ENCODE data around the gene TRPC6.

TRPC6 gene

GRCh38 chr11:101516546-101516945, 67.3 kb downstream of the TRPC6 start:
- Histone ChIP-seq H3K36me3 (ENCODE audit: insufficient read depth, low read length) (no peaks in the 10 kb centered on the region), H3K4me3 (ENCODE audit: low read depth, low read length, poor library complexity, severe bottlenecking) (no peak overlapping the region), H3K9ac (ENCODE audit: low read length) (no peak overlapping the region), H2AFZ (ENCODE audit: low read length) (no peak overlapping the region), H3K27me3 (ENCODE audit: insufficient read depth, low read length) (no peaks in the 10 kb centered on the region), H3K9me3 (ENCODE audit: low read length) (no peaks in the 10 kb centered on the region), H3K4me2 (ENCODE audit: low read length) (no peak overlapping the region), H3F3A (ENCODE audit: insufficient read depth, low read length) (no peaks in the 10 kb centered on the region), H3K27ac (ENCODE audit: low read depth, low read length, poor library complexity, severe bottlenecking) (no peak overlapping the region), H4K20me1 (ENCODE audit: insufficient read depth, low read length) (no peaks in the 10 kb centered on the region), H3K9me2 (ENCODE audit: low read depth, low read length) (no peaks in the 10 kb centered on the region), H3K79me2 (ENCODE audit: insufficient read depth, low read length) (no peaks in the 10 kb centered on the region), H3K4me1 (ENCODE audit: insufficient read depth, low read length, severe bottlenecking) (no peaks in the 10 kb centered on the region)
- TF ChIP-seq CTCF (IDR thresholded peaks at IDR 0.05; ENCODE audit: low read length): no peak
- TF ChIP-seq EZH2 (IDR thresholded peaks at IDR 0.05; ENCODE audit: borderline replicate concordance, low read length): no peak

GRCh38 chr11:101511065-101511464, 72.7 kb downstream of the TRPC6 start:
- no peak overlapping the region for H3K4me2 ChIP-seq (ENCODE audit: low read length)
- no peak overlapping the region for H3K9ac ChIP-seq (ENCODE audit: low read length)
- H2AFZ ChIP-seq (ENCODE audit: low read length): no peak overlapping the region
- no peaks in the 10 kb centered on the region for H3F3A ChIP-seq (ENCODE audit: insufficient read depth, low read length)
- TF ChIP-seq CTCF (IDR thresholded peaks at IDR 0.05; ENCODE audit: low read length): no peak
- TF ChIP-seq EZH2 (IDR thresholded peaks at IDR 0.05; ENCODE audit: borderline replicate concordance, low read length): no peak
- no peaks in the 10 kb centered on the region for H3K9me2 ChIP-seq (ENCODE audit: low read depth, low read length)
- H3K4me3 ChIP-seq (ENCODE audit: low read depth, low read length, poor library complexity, severe bottlenecking): no peak overlapping the region
- H3K27ac ChIP-seq (ENCODE audit: low read depth, low read length, poor library complexity, severe bottlenecking): no peak overlapping the region
- H3K9me3 ChIP-seq (ENCODE audit: low read length): no peaks in the 10 kb centered on the region
- no peaks in the 10 kb centered on the region for H4K20me1 ChIP-seq (ENCODE audit: insufficient read depth, low read length)
- H3K79me2 ChIP-seq (ENCODE audit: insufficient read depth, low read length): no peaks in the 10 kb centered on the region
- no peaks in the 10 kb centered on the region for H3K27me3 ChIP-seq (ENCODE audit: insufficient read depth, low read length)
- H3K4me1 ChIP-seq (ENCODE audit: insufficient read depth, low read length, severe bottlenecking): no peaks in the 10 kb centered on the region
- no peaks in the 10 kb centered on the region for H3K36me3 ChIP-seq (ENCODE audit: insufficient read depth, low read length)

GRCh38 chr11:101510591-101510990, 73.2 kb downstream of the TRPC6 start:
- H3K79me2 ChIP-seq (ENCODE audit: insufficient read depth, low read length): no peaks in the 10 kb centered on the region
- H3K4me2 ChIP-seq (ENCODE audit: low read length): no peak overlapping the region
- no peak overlapping the region for H3K9ac ChIP-seq (ENCODE audit: low read length)

More at GRCh38 chr11:101510591-101510990, 73.2 kb downstream of the TRPC6 start:
- H2AFZ ChIP-seq (ENCODE audit: low read length): no peak overlapping the region
- no peaks in the 10 kb centered on the region for H3K9me2 ChIP-seq (ENCODE audit: low read depth, low read length)
- no peaks in the 10 kb centered on the region for H4K20me1 ChIP-seq (ENCODE audit: insufficient read depth, low read length)
- no peaks in the 10 kb centered on the region for H3K36me3 ChIP-seq (ENCODE audit: insufficient read depth, low read length)
- H3K27me3 ChIP-seq (ENCODE audit: insufficient read depth, low read length): no peaks in the 10 kb centered on the region
- TF ChIP-seq CTCF (IDR thresholded peaks at IDR 0.05; ENCODE audit: low read length): no peak
- no peak for TF ChIP-seq EZH2 (IDR thresholded peaks at IDR 0.05; ENCODE audit: borderline replicate concordance, low read length)
- no peak overlapping the region for H3K4me3 ChIP-seq (ENCODE audit: low read depth, low read length, poor library complexity, severe bottlenecking)
- H3K9me3 ChIP-seq (ENCODE audit: low read length): no peaks in the 10 kb centered on the region
- H3K27ac ChIP-seq (ENCODE audit: low read depth, low read length, poor library complexity, severe bottlenecking): no peak overlapping the region
- H3F3A ChIP-seq (ENCODE audit: insufficient read depth, low read length): no peaks in the 10 kb centered on the region
- H3K4me1 ChIP-seq (ENCODE audit: insufficient read depth, low read length, severe bottlenecking): no peaks in the 10 kb centered on the region

All from OCI-LY1 (cell line).